Stimulated activated memory B cell treated with anti-CD40 and anti-IgM and Interleukin-4, amounts not matched to agents 10 μg/mL and 1 μg/mL and 100 μg/mL, for 72 hours (primary cell): ENCODE measurements around the gene EXOSC3.
"Not testable (repeated sequence)": the region's sequence is repeated elsewhere in the genome, so short reads cannot be mapped to it uniquely, and the experiment has no call there.

Experiments
- ATAC-seq: fragments of 150-1000 bp; cut with Tn5 transposase; 2 replicates; pipeline ENCODE4 v1.10.0; 2021
- H3K27ac Mint-ChIP-seq: one replicate; pipeline ENCODE4 v1.8.0; 2022; ENCODE audit warnings: mild to moderate bottlenecking, mixed read lengths
- H3K27me3 Mint-ChIP-seq: one replicate; pipeline ENCODE4 v1.8.0; 2022; ENCODE audit warnings: mixed read lengths
- H3K36me3 Mint-ChIP-seq: one replicate; pipeline ENCODE4 v1.8.0; 2022; ENCODE audit warnings: mixed read lengths
- H3K4me1 Mint-ChIP-seq: one replicate; pipeline ENCODE4 v1.8.0; 2022; ENCODE audit warnings: mixed read lengths
- H3K4me3 Mint-ChIP-seq: one replicate; pipeline ENCODE4 v1.8.0; 2022; ENCODE audit warnings: mild to moderate bottlenecking, moderate library complexity, mixed read lengths
- H3K9me3 Mint-ChIP-seq: one replicate; pipeline ENCODE4 v1.8.0; 2022; ENCODE audit warnings: mixed read lengths

Gene EXOSC3

GRCh38 chr9:37792122-37792521 lies 7.3 kb upstream of the EXOSC3 start:
- no peak for ATAC-seq
- Mint-ChIP-seq H3K4me1 (no peaks in the 10 kb centered on the region), H3K27ac (no peak overlapping the region), H3K36me3 (peaks cover 14% of the 10 kb centered on the region), H3K9me3 (no peaks in the 10 kb centered on the region), H3K4me3 (no peak overlapping the region), H3K27me3 (no peaks in the 10 kb centered on the region)

DNA sequence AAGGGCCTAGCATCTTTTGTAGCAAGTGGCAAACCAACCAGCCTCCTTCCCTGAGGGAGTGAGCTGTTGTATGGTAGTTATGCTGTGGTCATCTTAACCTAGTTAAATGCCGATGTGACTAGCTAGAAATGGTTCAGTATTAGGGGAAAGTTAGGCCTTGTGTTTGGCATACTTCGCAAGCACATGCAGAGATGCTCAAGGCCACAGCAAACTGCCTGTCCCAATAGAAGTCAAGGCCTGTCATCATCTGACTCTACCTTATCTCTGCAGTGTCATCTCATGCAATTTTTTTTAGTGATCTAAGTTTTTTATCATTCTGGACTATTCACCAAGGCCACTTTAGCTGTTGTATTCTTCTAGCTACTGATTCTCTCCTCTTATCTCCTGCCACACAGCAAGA lies 5.2 kb upstream of the EXOSC3 start:
- H3K27ac Mint-ChIP-seq, result no peak overlapping the region
- peaks cover 7% of the 10 kb centered on the region for H3K36me3 Mint-ChIP-seq
- no peaks in the 10 kb centered on the region for H3K27me3 Mint-ChIP-seq
- H3K9me3 Mint-ChIP-seq, result no peaks in the 10 kb centered on the region
- no peak overlapping the region for H3K4me3 Mint-ChIP-seq
- H3K4me1 Mint-ChIP-seq, result no peaks in the 10 kb centered on the region
- ATAC-seq, result no peak

DNA sequence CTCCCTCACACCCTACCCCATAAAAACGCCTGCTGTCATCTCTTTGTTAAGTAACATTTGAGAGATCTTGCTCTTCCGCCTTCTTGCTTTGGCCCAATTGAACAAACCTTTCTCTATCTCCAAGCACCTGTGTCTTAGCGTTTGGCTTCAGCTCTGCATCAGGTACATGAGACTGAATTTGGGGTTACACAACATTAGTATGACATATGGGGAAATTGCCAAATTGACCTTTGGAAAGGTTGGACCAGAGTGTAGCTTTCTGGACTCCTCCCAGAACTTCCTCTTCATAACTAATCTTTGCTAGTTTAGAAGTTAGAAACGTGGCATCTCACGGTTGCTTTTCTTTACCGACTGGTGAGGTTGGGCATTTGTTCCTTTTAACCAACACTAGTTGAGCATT lies 3.5 kb upstream of the EXOSC3 start:
- Mint-ChIP-seq H3K9me3 (no peaks in the 10 kb centered on the region), H3K4me3 (no peak overlapping the region), H3K36me3 (peaks cover 7% of the 10 kb centered on the region), H3K27me3 (no peaks in the 10 kb centered on the region), H3K4me1 (peaks cover 7% of the 10 kb centered on the region), H3K27ac (no peak overlapping the region)
- ATAC-seq, result no peak

DNA sequence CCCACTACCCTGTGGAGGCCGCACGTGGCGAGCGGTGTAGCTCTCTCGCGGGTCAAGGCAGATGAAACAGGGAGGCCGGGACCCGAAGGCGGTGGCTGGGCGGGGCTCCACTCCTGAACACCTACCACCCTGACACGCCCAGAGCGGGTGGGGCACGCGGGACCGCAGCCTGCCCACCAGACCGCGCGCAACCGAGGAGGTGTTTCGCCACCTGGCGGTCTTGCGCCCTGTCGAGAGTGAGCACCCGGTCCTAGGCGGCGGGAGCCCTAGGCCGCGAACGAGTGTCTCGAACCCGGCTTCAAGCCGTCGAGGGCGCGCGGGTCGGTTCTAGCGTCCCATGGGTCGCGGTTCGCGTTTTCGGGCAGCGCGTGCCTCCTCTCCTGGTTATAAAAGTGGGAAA lies 2.2 kb upstream of the EXOSC3 start:
- no peaks in the 10 kb centered on the region for H3K9me3 Mint-ChIP-seq
- no peak overlapping the region for H3K27ac Mint-ChIP-seq
- peaks cover 20% of the 10 kb centered on the region for H3K4me1 Mint-ChIP-seq
- H3K27me3 Mint-ChIP-seq, result no peaks in the 10 kb centered on the region
- peaks cover 17% of the 10 kb centered on the region for H3K36me3 Mint-ChIP-seq
- no peak for ATAC-seq
- H3K4me3 Mint-ChIP-seq, result no peak overlapping the region

DNA sequence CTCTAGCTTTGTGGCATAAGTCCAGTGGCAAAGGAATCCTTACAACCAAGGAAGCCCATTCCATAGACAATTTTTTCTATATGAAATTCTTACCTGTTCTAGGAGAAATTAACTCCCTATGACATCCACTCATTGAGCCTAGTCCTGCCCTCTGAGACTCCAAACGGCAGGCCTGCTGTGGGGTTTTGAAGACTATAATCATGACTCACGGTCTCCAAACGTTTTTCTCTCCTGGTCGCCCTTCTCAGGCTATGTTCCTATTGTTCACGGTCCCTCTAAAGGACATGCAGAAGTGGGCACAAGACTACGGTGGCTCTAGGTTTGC lies 611 bp downstream of the EXOSC3 start:
- H3K9me3 Mint-ChIP-seq, result no peaks in the 10 kb centered on the region
- peak overlapping the region; percentile 94 for H3K4me3 Mint-ChIP-seq
- peaks cover 27% of the 10 kb centered on the region for H3K36me3 Mint-ChIP-seq
- no peak for ATAC-seq
- peak overlapping the region; percentile 99 for H3K27ac Mint-ChIP-seq
- no peaks in the 10 kb centered on the region for H3K27me3 Mint-ChIP-seq
- peaks cover 30% of the 10 kb centered on the region for H3K4me1 Mint-ChIP-seq

DNA sequence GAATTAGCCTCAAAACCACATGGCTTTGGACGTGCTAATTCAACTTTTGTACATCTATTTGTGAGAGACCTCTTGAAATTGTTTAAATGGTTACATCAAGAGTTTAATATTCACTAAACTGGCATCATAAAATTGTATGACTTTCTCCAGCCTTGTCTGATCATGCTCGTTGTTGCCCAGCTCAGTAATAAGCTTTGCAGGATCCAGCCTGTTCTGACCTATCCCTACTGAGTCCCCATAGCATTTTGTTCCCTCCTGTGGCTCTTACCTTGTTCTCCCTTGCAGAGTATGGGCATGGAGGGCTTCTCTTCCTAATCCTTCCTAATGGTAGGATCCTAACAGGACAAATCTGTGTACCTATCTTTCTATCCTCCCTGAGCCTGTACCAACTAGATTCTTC lies 6.3 kb downstream of the EXOSC3 start:
- Mint-ChIP-seq H3K27me3 (no peaks in the 10 kb centered on the region), H3K36me3 (peaks cover 57% of the 10 kb centered on the region), H3K9me3 (no peaks in the 10 kb centered on the region), H3K4me1 (peaks cover 23% of the 10 kb centered on the region), H3K27ac (no peak overlapping the region), H3K4me3 (no peak overlapping the region)
- no peak for ATAC-seq

DNA sequence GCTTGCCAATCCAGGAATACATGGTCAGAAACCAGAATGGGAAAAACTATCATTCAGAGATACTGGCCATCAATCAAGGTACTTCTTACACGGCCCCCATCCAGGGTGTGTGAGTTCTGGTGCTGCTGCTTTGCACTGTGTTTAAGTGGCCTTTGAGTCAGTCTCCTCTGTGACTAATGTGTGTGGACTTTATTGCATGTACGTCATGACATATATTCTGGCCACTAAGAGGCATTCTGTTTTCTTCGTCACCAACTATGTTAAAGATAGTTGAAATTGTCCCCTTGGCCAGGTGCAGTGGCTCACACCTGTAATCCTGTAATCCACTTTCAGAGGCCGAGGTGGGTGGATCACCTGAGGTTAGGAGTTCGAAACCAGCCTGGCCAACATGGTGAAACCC lies 8.5 kb downstream of the EXOSC3 start:
- H3K27me3 Mint-ChIP-seq, result no peaks in the 10 kb centered on the region
- peaks cover 42% of the 10 kb centered on the region for H3K36me3 Mint-ChIP-seq
- H3K27ac Mint-ChIP-seq, result no peak overlapping the region
- no peak for ATAC-seq
- H3K9me3 Mint-ChIP-seq, result no peaks in the 10 kb centered on the region
- H3K4me1 Mint-ChIP-seq, result peaks cover 2% of the 10 kb centered on the region
- no peak overlapping the region for H3K4me3 Mint-ChIP-seq

GRCh38 chr9:37775216-37775919 lies 9.5 kb downstream of the EXOSC3 start:
- ATAC-seq, result no peak
- H3K9me3 Mint-ChIP-seq, result no peaks in the 10 kb centered on the region
- H3K27ac Mint-ChIP-seq, result no peak overlapping the region
- H3K27me3 Mint-ChIP-seq, result no peaks in the 10 kb centered on the region
- H3K4me1 Mint-ChIP-seq, result no peaks in the 10 kb centered on the region
- H3K36me3 Mint-ChIP-seq, result peaks cover 42% of the 10 kb centered on the region
- H3K4me3 Mint-ChIP-seq, result no peak overlapping the region

- ATAC-seq, result no peak
- Mint-ChIP-seq H3K4me1 (no peaks in the 10 kb centered on the region), H3K27me3 (no peaks in the 10 kb centered on the region), H3K27ac (no peak overlapping the region), H3K36me3 (peaks cover 31% of the 10 kb centered on the region), H3K4me3 (no peak overlapping the region), H3K9me3 (no peaks in the 10 kb centered on the region)
Observed at GRCh38 chr9:37769995-37770394, 14.9 kb downstream of the EXOSC3 start.

DNA sequence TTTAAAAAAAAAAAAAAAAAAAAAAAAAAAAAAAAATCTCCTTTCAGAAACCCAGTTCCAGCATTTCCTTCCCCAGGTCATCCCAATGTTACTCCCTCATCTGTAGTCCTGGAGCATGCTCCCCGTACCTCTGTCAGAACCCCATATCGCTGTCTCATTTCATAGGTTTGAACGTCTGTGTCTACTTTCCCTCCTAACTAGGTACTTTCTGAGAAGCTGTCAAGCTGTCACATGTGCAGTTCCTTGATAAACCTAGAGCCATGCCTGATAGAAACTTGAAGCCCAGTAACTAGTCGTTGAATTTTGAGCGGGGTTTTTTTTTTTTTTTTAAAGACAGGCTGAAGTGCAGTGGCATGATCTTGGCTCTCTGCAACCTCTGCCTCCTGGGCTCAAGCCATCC lies 15.6 kb downstream of the EXOSC3 start:
- Mint-ChIP-seq H3K36me3 (peaks cover 37% of the 10 kb centered on the region), H3K9me3 (no peaks in the 10 kb centered on the region), H3K27me3 (no peaks in the 10 kb centered on the region), H3K4me1 (no peaks in the 10 kb centered on the region), H3K4me3 (no peak overlapping the region), H3K27ac (no peak overlapping the region)
- ATAC-seq, result no peak

DNA sequence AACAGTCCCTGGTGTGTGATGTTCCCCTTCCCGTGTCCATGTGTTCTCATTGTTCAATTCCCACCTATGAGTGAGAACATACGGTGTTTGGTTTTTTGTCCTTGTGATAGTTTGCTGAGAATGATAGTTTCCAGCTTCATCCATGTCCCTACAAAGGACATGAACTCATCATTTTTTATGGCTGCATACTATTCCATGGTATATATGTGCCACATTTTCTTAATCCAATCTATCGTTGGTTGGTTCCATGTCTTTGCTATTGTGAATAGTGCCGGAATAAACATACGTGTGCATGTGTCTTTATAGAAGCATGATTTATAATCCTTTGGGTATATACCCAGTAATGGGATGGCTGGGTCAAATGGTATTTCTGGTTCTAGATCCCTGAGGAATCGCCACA lies 19.6 kb downstream of the EXOSC3 start:
- not testable (repeated sequence) for H3K9me3 Mint-ChIP-seq, H3K4me1 Mint-ChIP-seq, H3K4me3 Mint-ChIP-seq, ATAC-seq, H3K27me3 Mint-ChIP-seq, H3K27ac Mint-ChIP-seq
- peaks cover 46% of the 10 kb centered on the region for H3K36me3 Mint-ChIP-seq

DNA sequence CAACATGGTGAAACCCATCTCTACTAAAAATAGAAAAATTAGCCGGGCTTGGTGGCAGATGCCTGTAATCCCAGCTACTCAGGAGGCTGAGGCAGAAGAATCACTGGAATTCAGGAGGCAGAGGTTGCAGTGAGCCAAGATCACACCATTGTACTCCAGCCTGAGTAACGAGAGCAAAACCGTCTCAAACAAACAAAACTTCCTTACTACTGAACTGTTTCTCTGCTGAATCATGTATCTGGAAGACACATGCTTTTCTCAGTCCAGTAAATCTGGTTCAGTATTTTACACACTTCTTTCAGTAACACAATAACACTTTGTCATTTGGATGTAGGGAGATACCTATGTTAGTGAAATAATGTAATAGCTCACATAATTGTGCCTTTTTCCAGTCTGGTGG lies 23.4 kb downstream of the EXOSC3 start:
- ATAC-seq, result no peak
- no peaks in the 10 kb centered on the region for H3K9me3 Mint-ChIP-seq
- no peak overlapping the region for H3K4me3 Mint-ChIP-seq
- H3K27me3 Mint-ChIP-seq, result no peaks in the 10 kb centered on the region
- H3K27ac Mint-ChIP-seq, result no peak overlapping the region
- H3K4me1 Mint-ChIP-seq, result no peaks in the 10 kb centered on the region
- H3K36me3 Mint-ChIP-seq, result peaks cover 38% of the 10 kb centered on the region

GRCh38 chr9:37760416-37761161 lies 24.3 kb downstream of the EXOSC3 start:
- no peaks in the 10 kb centered on the region for H3K9me3 Mint-ChIP-seq
- no peak overlapping the region for H3K27ac Mint-ChIP-seq
- peaks cover 8% of the 10 kb centered on the region for H3K4me1 Mint-ChIP-seq
- ATAC-seq, result no peak
- H3K36me3 Mint-ChIP-seq, result peaks cover 33% of the 10 kb centered on the region
- no peaks in the 10 kb centered on the region for H3K27me3 Mint-ChIP-seq
- no peak overlapping the region for H3K4me3 Mint-ChIP-seq

DNA sequence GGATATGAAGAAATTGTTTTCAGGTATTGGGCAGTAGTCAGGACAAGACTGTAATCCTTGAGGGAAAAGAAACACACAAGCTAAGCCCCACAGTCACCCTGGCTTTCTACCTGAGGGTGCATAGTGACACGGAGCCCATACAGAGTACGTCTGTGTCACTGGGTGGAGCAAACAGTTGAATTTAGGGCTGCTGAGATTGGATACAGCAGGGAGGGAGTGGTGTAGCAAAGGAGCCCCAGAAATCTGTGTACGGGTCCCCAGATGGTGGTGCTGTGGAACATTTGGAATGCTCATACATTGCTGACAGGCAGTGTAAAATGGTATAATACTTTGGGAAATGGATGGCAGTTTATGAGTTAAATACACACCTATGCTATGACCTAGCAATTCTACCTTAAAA lies 26.1 kb downstream of the EXOSC3 start:
- Mint-ChIP-seq H3K27ac (peak overlapping the region; percentile 11), H3K9me3 (no peaks in the 10 kb centered on the region), H3K4me3 (no peak overlapping the region), H3K4me1 (peaks cover 24% of the 10 kb centered on the region), H3K27me3 (no peaks in the 10 kb centered on the region), H3K36me3 (peaks cover 17% of the 10 kb centered on the region)
- ATAC-seq, result no peak

GRCh38 chr9:37753489-37754190 lies 31.2 kb downstream of the EXOSC3 start, which contains the start of gene TRMT10B:
TRMT10B (plus strand) TSS chr9:37753805; CDS start chr9:37761932, 8,127 bp downstream.
- Mint-ChIP-seq H3K9me3 (no peaks in the 10 kb centered on the region), H3K27me3 (no peaks in the 10 kb centered on the region), H3K27ac (peak within 1 kb of the TSS; percentile 97), H3K36me3 (no peaks in the 10 kb centered on the region), H3K4me1 (peaks cover 24% of the 10 kb centered on the region), H3K4me3 (peak within 1 kb of the TSS; percentile 94)
- ATAC-seq, result peak; percentile 93
